Stimulated activated CD4-positive, alpha-beta T cell treated with anti-CD3 and anti-CD28 coated beads, Interleukin-15, amount 100 ng/mL, for 48 hours (primary cell): ENCODE measurements around the gene PIK3R3.

Experiments used
- DNase-seq, 2 donors: peaks; one replicate each; pipeline ENCODE4 v3.0.0-alpha.2; 2020; ENCODE audit warnings: low read depth in 2 of 2

Gene PIK3R3

DNA sequence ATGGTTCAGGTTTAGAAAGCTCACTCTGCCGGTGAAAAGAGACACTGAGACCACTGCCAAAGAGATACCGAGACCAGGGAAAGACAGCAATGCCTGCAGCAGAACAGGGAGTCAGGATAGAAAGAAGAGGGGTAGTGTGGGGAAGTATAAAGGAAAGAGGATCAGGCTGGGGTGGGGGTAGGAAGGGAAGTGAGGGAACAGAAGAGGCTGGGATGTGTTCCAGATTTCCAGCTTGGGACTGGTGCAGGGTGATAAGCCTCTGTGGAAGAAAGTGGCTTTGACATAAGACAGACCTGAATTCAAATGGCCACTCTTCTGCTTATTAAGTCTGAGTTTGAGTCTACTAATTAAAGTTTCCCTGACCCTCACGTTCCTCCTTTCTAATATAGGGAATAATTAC lies 105.9 kb downstream of the PIK3R3 start:
- no peak for DNase-seq

DNA sequence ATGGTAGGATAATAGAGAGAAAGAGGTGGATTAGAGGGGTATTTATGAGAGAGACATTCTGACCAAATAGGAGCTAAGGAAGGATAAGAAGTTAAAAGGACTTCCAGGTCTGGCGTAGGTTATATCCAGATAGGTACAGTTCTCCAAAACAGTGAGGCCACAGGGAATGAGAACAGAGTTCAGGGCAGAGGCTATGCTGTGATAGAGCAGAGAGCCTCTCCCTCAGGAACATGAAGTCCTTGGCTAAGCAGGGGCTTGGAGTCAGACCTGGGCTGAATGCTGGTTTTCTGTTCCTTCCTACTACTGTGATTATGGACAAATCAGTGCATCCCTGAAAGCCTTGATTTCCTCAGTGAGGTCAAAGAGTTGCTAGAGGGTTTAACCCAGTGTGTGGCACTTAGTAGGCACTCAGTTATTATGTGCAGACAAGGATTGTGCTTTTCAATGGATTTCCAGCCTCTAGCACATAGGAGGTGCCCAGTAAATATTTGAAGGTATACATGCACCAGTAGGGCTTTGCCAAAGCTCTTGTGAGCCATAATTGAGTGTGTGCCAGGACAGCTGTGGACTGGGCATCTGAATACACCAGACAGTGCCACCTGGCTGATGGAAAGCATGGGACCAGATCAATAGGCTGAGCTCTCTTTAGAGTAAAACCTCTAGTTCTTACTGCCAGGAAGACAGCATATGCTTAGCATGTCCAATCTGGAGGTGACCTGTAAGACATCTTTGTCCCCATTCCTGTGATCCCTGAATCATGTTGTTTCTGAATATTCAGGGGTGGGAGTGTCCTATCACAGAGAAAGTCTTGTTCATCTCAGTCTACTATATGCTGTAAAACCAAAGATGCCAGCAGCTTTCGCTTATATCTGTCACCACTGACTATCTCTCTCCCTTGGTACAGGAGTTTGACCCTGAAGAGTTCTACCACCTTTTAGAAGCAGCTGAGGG lies 111.1 kb downstream of the PIK3R3 start:
- no peak for DNase-seq

- DNase-seq, result no peak
Measured at GRCh38 chr1:46020010-46020409, 112.4 kb downstream of the PIK3R3 start.

DNA sequence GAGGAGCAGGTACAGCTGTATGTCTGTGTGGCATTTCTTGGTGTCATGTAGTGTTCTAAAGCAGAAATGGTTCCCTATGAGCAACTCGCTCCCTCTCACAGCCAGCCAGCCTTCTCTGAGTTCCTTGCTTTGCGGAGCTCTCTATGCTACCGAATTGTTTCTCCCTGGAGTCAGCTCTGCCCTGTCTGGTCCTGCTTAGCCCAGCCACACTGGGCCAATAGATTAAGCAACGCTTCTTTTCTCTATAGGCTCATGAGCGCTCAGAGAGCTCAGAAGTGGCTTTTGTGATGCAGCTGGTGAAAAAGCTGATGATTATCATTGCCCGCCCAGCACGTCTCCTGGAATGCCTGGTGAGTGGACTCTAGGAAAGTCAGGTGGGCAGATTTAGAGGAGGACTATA lies 113.1 kb downstream of the PIK3R3 start:
- no peak for DNase-seq

DNA sequence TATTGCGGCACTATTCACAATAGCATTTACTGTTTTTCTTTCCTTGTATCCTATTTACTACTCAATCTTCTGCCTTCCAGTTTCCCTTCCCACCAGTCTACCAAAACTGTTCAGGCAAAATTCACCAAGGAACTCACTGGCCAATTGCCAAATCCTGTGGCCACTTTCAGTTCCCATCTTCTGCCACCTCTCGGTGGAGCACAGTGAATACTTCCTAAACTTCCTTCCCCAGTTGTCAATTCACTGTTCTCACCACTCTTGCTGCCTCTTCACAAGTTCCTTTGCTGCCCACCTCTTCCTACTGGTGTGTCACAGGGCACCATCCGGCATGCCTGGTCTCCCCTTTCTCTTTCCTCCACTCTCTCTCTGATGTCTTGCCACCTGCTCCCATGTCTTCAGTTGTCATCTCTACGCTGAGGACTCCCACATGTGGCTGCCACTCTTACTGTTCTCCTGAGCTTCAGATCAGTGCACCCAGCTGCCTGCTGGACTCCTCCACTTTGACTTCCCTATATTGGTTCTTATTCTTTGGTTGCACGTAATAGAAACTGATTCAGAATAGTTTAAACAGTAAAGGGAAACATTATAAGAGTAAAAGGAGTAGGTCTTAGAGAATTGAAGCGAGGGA lies 114.4 kb downstream of the PIK3R3 start:
- DNase-seq, result no peak

DNA sequence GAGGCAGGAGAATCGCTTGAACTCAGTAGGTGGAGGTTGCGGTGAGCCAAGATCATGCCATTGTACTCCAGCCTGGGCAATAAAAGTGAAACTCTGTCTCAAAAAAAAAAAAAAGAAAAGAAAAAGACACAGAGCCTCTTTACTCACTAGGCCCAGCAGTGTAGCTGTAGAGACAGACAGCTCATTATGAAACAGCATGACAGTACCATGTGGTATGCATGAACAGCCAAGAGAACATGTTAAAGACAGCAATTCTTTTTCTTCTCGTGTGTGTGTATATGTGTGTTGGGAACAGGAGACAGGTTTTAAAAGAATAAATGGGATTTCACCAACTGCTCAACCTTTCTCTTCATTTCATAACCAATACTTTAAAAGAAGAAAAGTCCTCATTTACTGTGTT lies 118.8 kb downstream of the PIK3R3 start:
- no peak for DNase-seq

DNA sequence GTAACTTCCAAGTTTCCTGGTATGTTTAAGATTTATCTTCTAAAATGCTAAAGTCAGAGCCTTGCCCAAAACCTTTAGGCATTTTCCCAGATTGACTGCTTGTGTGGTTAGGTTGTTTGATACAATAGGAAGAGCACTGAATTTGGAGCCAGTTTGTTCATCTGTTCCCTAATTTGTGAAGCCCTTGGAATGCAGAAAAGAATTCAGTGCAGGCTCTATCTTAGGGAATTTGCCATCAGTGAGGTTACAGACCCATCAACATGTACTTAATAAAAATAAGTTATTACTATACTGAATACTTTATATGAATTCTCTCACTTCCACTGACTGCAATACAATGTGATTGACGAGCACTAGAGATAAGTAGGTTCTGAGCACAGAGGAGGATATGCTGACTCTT lies 120.2 kb downstream of the PIK3R3 start:
- DNase-seq, result no peak

GRCh38 chr1:46011121-46011695 lies 121.2 kb downstream of the PIK3R3 start:
- DNase-seq, result no peak

DNA sequence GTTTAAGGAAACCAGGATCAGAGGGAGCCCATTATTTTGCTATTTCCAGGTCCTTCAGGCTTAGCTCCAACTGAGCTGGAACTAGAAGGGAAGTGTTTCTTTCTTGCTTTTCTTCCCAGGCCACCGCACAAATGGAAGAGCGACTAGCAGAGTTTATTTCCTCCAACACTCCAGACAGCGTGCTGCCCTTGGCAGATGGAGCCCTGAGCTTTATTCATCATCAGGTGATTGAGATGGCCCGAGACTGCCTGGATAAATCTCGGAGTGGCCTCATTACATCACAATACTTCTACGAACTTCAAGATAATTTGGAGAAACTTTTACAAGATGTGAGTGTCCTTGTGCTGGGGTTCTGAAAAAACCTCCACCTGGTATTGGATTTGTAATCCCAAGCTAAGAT lies 121.8 kb downstream of the PIK3R3 start:
- no peak for DNase-seq

GRCh38 chr1:46008585-46008984 lies 123.8 kb downstream of the PIK3R3 start:
- no peak for DNase-seq

DNA sequence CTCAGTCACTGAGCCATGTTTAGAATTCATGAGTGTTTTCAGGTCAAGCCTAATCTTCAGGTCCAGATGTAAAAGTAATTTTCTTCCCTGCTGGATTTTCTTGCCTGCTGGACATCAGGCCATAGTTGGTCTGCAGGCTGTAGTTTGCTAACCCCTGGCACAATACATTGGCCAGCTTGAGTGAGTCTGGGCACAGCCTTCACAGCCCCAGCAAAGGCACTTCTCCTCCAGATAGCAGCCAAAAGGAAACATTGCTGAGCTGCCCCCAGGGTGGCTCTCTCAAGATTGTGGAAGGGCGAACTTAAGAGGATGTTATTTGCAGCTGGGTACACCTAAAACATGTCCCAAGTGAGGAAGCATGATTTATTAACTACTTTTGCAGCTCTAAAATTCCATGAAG lies 126.8 kb downstream of the PIK3R3 start:
- DNase-seq, result no peak

DNA sequence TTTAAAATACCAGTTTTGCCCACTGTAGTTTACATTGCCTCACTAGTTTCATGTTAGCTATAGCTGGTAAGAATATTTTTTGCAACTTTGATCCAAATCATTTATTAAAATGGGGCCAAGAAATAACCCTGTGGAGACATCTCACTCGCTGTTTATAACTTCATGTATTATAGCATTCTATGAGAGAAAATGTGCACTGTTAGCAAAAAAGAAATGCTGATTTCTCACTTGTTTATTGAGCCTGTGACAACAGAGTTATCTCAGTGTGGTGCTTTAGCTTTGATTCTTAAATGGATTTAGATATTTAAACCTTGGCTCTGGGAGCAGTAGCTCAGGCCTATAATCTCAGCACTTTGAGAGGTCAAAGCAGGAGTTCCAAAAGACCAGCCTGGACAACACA lies 127.9 kb downstream of the PIK3R3 start:
- no peak for DNase-seq

GRCh38 chr1:46003315-46003714 lies 129.1 kb downstream of the PIK3R3 start:
- DNase-seq, result no peak

- DNase-seq, result no peak
Measured at GRCh38 chr1:46002551-46003150, 129.8 kb downstream of the PIK3R3 start.

DNA sequence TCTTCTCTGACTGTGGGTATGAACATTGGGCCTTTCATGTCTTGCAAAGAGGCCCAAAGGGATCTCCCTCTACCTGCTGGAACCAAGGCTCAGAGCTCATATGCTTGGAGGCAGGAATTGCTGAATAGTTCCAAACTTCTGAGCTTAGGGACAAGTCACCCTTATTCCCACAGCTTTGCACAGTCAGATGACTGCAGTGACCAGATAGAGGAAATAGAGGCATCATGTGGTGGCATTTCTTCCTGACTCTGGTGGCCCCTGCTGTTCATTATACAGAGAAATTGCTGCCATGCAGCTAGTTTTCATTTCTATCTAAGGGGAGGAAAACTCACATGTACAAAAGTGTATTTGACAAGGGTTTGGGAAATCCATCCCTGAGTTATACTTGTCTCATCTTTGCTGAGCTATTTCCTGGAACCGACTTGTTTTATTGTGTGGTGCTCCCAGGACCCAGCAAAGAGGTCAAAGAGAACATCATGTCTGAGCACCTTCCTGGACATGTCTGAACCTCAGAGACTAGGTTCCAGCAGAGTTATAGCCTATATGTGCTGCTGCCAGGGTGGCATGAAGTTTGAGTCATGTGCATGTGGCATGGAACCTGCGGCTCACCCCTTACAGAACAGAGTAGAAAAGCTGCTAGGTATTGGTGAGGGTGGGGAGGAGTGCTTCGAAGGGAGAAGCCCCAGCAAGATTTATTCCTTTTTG lies 131.2 kb downstream of the PIK3R3 start:
- DNase-seq, result no peak

DNA sequence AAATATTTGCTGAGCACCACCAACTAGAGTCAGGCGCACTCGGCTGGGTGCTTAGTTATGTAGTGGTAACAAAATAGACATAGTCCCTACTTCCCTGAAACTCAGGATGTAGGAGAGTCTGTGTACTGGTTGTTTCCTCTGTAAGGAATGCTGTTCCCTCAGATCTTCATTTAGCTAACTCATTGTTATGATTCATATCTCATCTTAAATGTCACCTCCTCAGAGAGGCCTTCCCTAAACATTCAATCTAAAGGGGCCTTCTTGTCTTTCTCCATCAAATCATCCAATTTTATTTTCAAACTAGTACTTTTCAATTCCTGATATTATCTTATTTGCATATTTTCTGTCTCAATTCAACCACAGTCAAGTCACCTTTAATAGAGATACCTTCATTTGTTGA lies 132.9 kb downstream of the PIK3R3 start:
- no peak for DNase-seq

- DNase-seq, result no peak
Measured at GRCh38 chr1:45998020-45998617, 134.3 kb downstream of the PIK3R3 start.

GRCh38 chr1:45995298-45995697 lies 137.1 kb downstream of the PIK3R3 start:
- no peak for DNase-seq

GRCh38 chr1:45994423-45994822 lies 138.0 kb downstream of the PIK3R3 start:
- DNase-seq, result no peak
